ENCODE results near the gene CHST7.

The CHST7 gene

DNA sequence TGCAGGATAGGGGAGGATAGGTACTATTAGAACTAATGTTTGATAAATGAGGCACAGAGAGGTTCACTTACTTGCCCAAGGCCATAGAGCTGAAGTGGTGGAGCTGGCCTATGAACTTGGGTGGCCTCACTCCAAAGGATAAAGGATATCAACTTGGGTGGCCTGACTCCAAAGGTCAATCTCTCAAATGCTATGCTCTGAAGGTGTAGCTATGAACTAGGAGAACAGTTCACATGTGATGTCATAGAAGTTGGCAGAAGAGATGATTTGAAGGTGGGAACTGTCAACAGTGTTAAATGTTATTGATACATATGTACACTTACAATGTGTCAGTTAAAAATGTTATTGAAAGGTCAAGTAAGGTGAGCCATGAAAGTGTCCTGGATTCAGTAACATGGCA is 6.2 kb upstream of the CHST7 start:
- H3K27ac ChIP-seq (ENCODE audit: low read length): no peak overlapping the region
- no peaks in the 10 kb centered on the region for H3K36me3 ChIP-seq (ENCODE audit: insufficient read depth, low read length)
- no peaks in the 10 kb centered on the region for H3K79me2 ChIP-seq (ENCODE audit: insufficient read depth, low read length)
- H3K9me3 ChIP-seq (ENCODE audit: insufficient read depth, low read length, severe bottlenecking): no peaks in the 10 kb centered on the region
- ATAC-seq (ENCODE audit: insufficient read depth, low read depth) (no peak), DNase-seq (no peak)
- no peaks in the 10 kb centered on the region for H3K27me3 ChIP-seq (ENCODE audit: insufficient read depth, low read length, poor library complexity)
- no peaks in the 10 kb centered on the region for H4K20me1 ChIP-seq (ENCODE audit: insufficient read depth, low read length)
- H3K4me3 ChIP-seq (ENCODE audit: low read depth in 1 of 2, low read length in 2 of 2): no peak overlapping the region
- TF ChIP-seq, protein P1, sequence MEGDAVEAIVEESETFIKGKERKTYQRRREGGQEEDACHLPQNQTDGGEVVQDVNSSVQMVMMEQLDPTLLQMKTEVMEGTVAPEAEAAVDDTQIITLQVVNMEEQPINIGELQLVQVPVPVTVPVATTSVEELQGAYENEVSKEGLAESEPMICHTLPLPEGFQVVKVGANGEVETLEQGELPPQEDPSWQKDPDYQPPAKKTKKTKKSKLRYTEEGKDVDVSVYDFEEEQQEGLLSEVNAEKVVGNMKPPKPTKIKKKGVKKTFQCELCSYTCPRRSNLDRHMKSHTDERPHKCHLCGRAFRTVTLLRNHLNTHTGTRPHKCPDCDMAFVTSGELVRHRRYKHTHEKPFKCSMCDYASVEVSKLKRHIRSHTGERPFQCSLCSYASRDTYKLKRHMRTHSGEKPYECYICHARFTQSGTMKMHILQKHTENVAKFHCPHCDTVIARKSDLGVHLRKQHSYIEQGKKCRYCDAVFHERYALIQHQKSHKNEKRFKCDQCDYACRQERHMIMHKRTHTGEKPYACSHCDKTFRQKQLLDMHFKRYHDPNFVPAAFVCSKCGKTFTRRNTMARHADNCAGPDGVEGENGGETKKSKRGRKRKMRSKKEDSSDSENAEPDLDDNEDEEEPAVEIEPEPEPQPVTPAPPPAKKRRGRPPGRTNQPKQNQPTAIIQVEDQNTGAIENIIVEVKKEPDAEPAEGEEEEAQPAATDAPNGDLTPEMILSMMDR (IDR thresholded peaks at IDR 0.05; ENCODE audit: borderline replicate concordance, extremely low read depth, low read length, poor library complexity, severe bottlenecking): no peak
- no peak for TF ChIP-seq EZH2 (IDR thresholded peaks at IDR 0.05; ENCODE audit: borderline replicate concordance, low read depth, low read length, severe bottlenecking)
- no peak overlapping the region for H2AFZ ChIP-seq (ENCODE audit: low read depth, low read length)
- no peak overlapping the region for H3K4me2 ChIP-seq (ENCODE audit: insufficient read depth, low read length)
- no peak overlapping the region for H3K9ac ChIP-seq (ENCODE audit: low read depth, low read length)
- H3K4me1 ChIP-seq (ENCODE audit: insufficient read depth, low read length): no peaks in the 10 kb centered on the region

DNA sequence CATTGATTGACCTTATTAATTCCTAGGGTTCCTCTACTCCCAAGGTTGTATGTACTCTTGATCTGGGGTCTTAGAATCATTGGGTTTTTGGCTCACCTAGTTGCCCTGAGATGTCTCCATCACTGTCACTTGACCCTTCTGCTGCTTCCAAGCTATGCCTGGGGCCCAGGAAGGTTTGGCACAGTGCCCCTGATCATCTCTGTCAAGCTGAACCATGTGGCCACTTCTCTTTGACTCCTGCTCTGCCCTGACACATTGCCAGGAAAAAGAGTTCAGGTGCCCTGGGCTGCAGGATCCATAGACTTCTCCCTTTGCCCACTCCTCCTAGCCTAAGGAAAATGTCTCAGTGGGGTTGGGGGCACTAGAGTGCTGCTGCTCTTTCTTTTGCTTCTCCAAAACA is 3.9 kb upstream of the CHST7 start:
- Histone ChIP-seq H3K27me3 (ENCODE audit: insufficient read depth, low read length, poor library complexity) (no peaks in the 10 kb centered on the region), H3K36me3 (ENCODE audit: insufficient read depth, low read length) (no peaks in the 10 kb centered on the region), H3K9ac (ENCODE audit: low read depth, low read length) (no peak overlapping the region), H3K27ac (ENCODE audit: low read length) (no peak overlapping the region), H2AFZ (ENCODE audit: low read depth, low read length) (no peak overlapping the region), H3K4me2 (ENCODE audit: insufficient read depth, low read length) (no peak overlapping the region), H3K9me3 (ENCODE audit: insufficient read depth, low read length, severe bottlenecking) (no peaks in the 10 kb centered on the region), H4K20me1 (ENCODE audit: insufficient read depth, low read length) (no peaks in the 10 kb centered on the region), H3K4me1 (ENCODE audit: insufficient read depth, low read length) (peaks cover 17% of the 10 kb centered on the region), H3K4me3 (ENCODE audit: low read depth in 1 of 2, low read length in 2 of 2) (no peak overlapping the region), H3K79me2 (ENCODE audit: insufficient read depth, low read length) (no peaks in the 10 kb centered on the region)
- ATAC-seq (ENCODE audit: insufficient read depth, low read depth) (no peak), DNase-seq (no peak)
- TF ChIP-seq, protein P1 (IDR thresholded peaks at IDR 0.05; ENCODE audit: borderline replicate concordance, extremely low read depth, low read length, poor library complexity, severe bottlenecking): no peak
- TF ChIP-seq EZH2 (IDR thresholded peaks at IDR 0.05; ENCODE audit: borderline replicate concordance, low read depth, low read length, severe bottlenecking): no peak

DNA sequence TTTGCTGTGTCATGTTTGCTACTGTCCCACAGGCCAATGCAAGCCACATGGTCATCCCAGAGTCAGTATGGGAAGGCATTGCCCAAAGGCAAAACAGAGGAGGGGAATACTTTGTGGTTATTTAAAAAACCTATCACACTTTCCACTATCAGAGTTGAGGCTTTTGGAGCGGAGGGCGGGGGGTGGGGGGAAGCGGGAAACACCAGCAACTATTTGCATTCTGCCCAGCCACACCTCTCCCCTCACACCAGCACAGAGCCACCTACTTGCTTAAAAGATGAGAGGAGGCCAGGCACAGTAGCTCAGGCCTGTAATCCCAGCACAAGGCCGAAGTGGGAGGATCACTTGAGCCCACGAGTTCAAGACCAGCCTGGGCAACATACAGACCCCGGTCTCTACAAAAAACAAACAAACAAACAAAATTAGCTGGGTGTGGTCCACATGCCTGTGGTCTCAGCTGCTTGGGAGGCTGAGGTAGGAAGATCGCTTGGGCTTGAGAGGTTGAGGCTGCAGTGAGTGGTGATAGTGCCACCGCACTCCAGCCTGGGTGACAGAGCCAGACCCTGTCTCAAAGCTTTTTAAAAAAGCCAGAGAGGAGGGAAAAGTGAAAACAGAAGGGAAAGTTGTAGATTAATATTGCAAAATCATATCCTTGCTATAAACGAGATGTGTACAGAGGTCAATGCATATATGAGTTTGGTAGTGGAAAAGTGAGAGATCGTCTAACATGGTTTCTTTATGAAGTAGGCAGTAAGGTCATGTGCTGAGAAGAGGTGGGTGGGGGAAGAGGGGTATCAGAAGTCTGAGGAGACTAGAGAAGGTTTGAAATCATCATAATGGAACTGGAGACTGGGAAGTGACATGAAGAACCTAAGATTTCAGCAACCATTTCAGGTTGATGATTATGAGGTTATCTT is 1.9 kb upstream of the CHST7 start:
- Histone ChIP-seq H2AFZ (ENCODE audit: low read depth, low read length) (no peak overlapping the region), H3K27ac (ENCODE audit: low read length) (no peak overlapping the region)
- no peak for ATAC-seq (ENCODE audit: insufficient read depth, low read depth)

More for the DNA sequence above, 1.9 kb upstream of the CHST7 start:
- no peak for TF ChIP-seq EZH2 (IDR thresholded peaks at IDR 0.05; ENCODE audit: borderline replicate concordance, low read depth, low read length, severe bottlenecking)
- TF ChIP-seq, protein P1 (IDR thresholded peaks at IDR 0.05; ENCODE audit: borderline replicate concordance, extremely low read depth, low read length, poor library complexity, severe bottlenecking): no peak
- H3K27me3 ChIP-seq (ENCODE audit: insufficient read depth, low read length, poor library complexity): no peaks in the 10 kb centered on the region
- no peak for DNase-seq
- no peaks in the 10 kb centered on the region for H3K36me3 ChIP-seq (ENCODE audit: insufficient read depth, low read length)
- no peak overlapping the region for H3K9ac ChIP-seq (ENCODE audit: low read depth, low read length)
- no peaks in the 10 kb centered on the region for H3K79me2 ChIP-seq (ENCODE audit: insufficient read depth, low read length)
- H3K4me1 ChIP-seq (ENCODE audit: insufficient read depth, low read length): peaks cover 29% of the 10 kb centered on the region
- no peak overlapping the region for H3K4me2 ChIP-seq (ENCODE audit: insufficient read depth, low read length)
- no peaks in the 10 kb centered on the region for H4K20me1 ChIP-seq (ENCODE audit: insufficient read depth, low read length)
- no peaks in the 10 kb centered on the region for H3K9me3 ChIP-seq (ENCODE audit: insufficient read depth, low read length, severe bottlenecking)
- H3K4me3 ChIP-seq (ENCODE audit: low read depth in 1 of 2, low read length in 2 of 2): no peak overlapping the region

Measured in DND-41 (cell line).